CMK (cell line): ENCODE results near the gene OR2T34.
"Not testable (repeated sequence)": the region's sequence is repeated elsewhere in the genome, so short reads cannot be mapped to it uniquely, and the experiment has no call there.

Experiments
- DNase-seq: peaks from one replicate; pipeline ENCODE4 v3.0.0-alpha.2; 2010; ENCODE audit warnings: low read depth

Gene OR2T34

GRCh38 chr1:248574657-248575056, at the start of gene OR2T34:
TSS of gene OR2T34 (minus strand) at chr1:248574757. CDS start at chr1:248574757, 0 bp downstream.
- not testable (repeated sequence) for DNase-seq

GRCh38 chr1:248622570-248623001, 48.0 kb upstream of the OR2T34 start:
- peak; percentile 18 for DNase-seq

GRCh38 chr1:248621770-248622169, 47.2 kb upstream of the OR2T34 start:
- DNase-seq, result no peak

- DNase-seq, result no peak
Measured at GRCh38 chr1:248618878-248619277, 44.3 kb upstream of the OR2T34 start.

GRCh38 chr1:248618119-248618518, 43.6 kb upstream of the OR2T34 start:
- DNase-seq, result no peak

GRCh38 chr1:248613742-248614141, 39.2 kb upstream of the OR2T34 start:
- no peak for DNase-seq

GRCh38 chr1:248611883-248612414, 37.4 kb upstream of the OR2T34 start:
- DNase-seq, result no peak

GRCh38 chr1:248610301-248610700, 35.7 kb upstream of the OR2T34 start:
- no peak for DNase-seq

GRCh38 chr1:248599396-248599795, 24.8 kb upstream of the OR2T34 start:
- no peak for DNase-seq

GRCh38 chr1:248597589-248597988, 23.0 kb upstream of the OR2T34 start, which contains the start of gene OR2T10:
TSS of gene OR2T10 (minus strand) at chr1:248597700. CDS start at chr1:248593768, 3,932 bp downstream.
- DNase-seq, result no peak

- DNase-seq, result no peak
Measured at GRCh38 chr1:248596615-248597014, 22.1 kb upstream of the OR2T34 start.

- DNase-seq, result no peak
Measured at GRCh38 chr1:248593226-248593625, 18.7 kb upstream of the OR2T34 start.

GRCh38 chr1:248592655-248593054, 18.1 kb upstream of the OR2T34 start:
- DNase-seq, result no peak

GRCh38 chr1:248590055-248590454, 15.5 kb upstream of the OR2T34 start:
- DNase-seq, result no peak

GRCh38 chr1:248589334-248589733, 14.8 kb upstream of the OR2T34 start:
- DNase-seq, result no peak

- DNase-seq, result no peak
Measured at GRCh38 chr1:248585266-248585665, 10.7 kb upstream of the OR2T34 start.

- no peak for DNase-seq
Measured at GRCh38 chr1:248576260-248576980, 1.9 kb upstream of the OR2T34 start.

- not testable (repeated sequence) for DNase-seq
Measured at GRCh38 chr1:248573856-248574255, 701 bp downstream of the OR2T34 start.

- DNase-seq, result not testable (repeated sequence)
Measured at GRCh38 chr1:248572049-248572448, 2.5 kb downstream of the OR2T34 start.

GRCh38 chr1:248570811-248571210, 3.7 kb downstream of the OR2T34 start:
- not testable (repeated sequence) for DNase-seq

GRCh38 chr1:248569049-248569448, 5.5 kb downstream of the OR2T34 start:
- DNase-seq, result not testable (repeated sequence)

- not testable (repeated sequence) for DNase-seq
Measured at GRCh38 chr1:248565530-248566373, 8.8 kb downstream of the OR2T34 start.

GRCh38 chr1:248562672-248563071, 11.9 kb downstream of the OR2T34 start, which contains the start of gene OR2T29:
TSS of gene OR2T29 (minus strand) at chr1:248562772. CDS start at chr1:248559491, 3,281 bp downstream.
- not testable (repeated sequence) for DNase-seq
